OCI-LY7 (cell line): ENCODE data around the gene SPRN.

Experiments
- EZH2phosphoT487 ChIP-seq: fragments of 200-600 bp; sonication (generic); IDR thresholded peaks from 2 replicates; pipeline ENCODE4 v1.6.1; 2018; ENCODE audit warnings: low read depth, borderline replicate concordance, mild to moderate bottlenecking, mixed run types, antibody characterized with exemption, low read length, moderate library complexity, mixed read lengths
- TF ChIP-seq, protein P1 (sequence below): fragments of 200-600 bp; sonication (generic); conservative IDR thresholded peaks from 2 replicates; pipeline ENCODE4 v1.5.1; 2014; ENCODE audit warnings: mild to moderate bottlenecking, antibody characterized with exemption, low read length, moderate library complexity, mixed read lengths

DNA sequence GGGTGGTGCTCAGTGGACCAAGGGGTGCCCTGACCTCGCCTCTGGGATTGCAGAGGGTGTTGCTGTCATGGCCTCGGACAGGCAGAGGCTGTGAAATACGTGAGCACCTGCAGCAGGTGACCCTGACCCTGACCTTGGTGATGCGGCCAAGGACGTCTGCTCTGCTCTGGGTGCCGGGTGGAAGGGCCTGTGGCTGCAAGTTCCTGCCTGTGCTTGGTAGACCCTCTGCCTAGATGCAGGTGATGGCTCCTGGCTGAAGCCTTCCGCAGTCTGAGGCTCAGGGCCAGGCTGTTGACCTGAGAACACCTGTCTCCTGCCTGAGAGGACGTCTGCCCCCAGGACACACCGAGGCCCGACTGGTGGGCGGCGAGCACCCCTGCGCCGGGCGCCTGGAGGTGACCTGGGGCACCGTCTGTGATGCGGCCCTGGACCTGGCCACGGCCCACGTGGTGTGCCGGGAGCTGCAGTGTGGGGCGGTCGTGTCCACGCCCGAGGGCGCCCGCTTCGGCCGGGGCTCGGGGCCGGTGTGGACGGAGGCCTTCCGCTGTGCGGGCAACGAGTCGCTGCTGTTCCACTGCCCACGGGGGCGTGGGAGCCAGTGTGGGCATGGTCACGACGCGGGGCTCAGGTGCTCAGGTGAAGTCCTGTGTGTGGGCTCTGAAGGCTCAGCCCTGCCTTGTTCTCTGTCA lies 33.7 kb upstream of the SPRN start:
- TF ChIP-seq, protein P1, sequence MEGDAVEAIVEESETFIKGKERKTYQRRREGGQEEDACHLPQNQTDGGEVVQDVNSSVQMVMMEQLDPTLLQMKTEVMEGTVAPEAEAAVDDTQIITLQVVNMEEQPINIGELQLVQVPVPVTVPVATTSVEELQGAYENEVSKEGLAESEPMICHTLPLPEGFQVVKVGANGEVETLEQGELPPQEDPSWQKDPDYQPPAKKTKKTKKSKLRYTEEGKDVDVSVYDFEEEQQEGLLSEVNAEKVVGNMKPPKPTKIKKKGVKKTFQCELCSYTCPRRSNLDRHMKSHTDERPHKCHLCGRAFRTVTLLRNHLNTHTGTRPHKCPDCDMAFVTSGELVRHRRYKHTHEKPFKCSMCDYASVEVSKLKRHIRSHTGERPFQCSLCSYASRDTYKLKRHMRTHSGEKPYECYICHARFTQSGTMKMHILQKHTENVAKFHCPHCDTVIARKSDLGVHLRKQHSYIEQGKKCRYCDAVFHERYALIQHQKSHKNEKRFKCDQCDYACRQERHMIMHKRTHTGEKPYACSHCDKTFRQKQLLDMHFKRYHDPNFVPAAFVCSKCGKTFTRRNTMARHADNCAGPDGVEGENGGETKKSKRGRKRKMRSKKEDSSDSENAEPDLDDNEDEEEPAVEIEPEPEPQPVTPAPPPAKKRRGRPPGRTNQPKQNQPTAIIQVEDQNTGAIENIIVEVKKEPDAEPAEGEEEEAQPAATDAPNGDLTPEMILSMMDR: no peak
- TF ChIP-seq EZH2phosphoT487: no peak
